IMR-90 (cell line): ENCODE data around the gene SAT1. TPM values are rescaled to one million over a fixed set of nuclear protein-coding genes. Genes with fewer than 3 reads are reported as not detected.

ENCODE experiments used
- ATAC-seq: fragments of 200-7000 bp; cut with Tn5 transposase; 2 replicates; pipeline ENCODE4 v1.9.1; 2020; ENCODE audit warnings: low read depth, mild to moderate bottlenecking, moderate library complexity
- BruUV-seq: library from RNA; stranded (reverse); fragments of 400-500 nt; replicated peaks from 2 replicates; lab custom pipeline; 2021; lab: Mats Ljungman, UMichigan
- CTCF ChIA-PET: fragments of 300-600 bp; formaldehyde crosslinking; extraction: SDS; loops from one replicate; lab custom pipeline; 2021; ENCODE audit warnings: antibody characterized with exemption; lab: Yijun Ruan, JAX
- POLR2A ChIA-PET: fragments of 300-600 bp; sonication (Branson Sonifier 250); formaldehyde crosslinking; loops from one replicate; lab custom pipeline; 2022; ENCODE audit warnings: antibody characterized with exemption; ENCODE audit not compliant: unreplicated experiment; lab: Charles Lee
- DNase-seq: peaks from one replicate; pipeline ENCODE4 v3.0.0; 2013
- H2AFZ ChIP-seq: replicated peaks from 2 replicates; pipeline ENCODE3; 2013; ENCODE audit warnings: low read length, mild to moderate bottlenecking; ENCODE audit not compliant: poor library complexity
- H2AK5ac ChIP-seq: 2 replicates; pipeline ENCODE4 v1.6.1; 2013; ENCODE audit warnings: low read depth, low read length, inconsistent platforms
- H2AK9ac ChIP-seq: replicated peaks from 2 replicates; pipeline ENCODE3; 2013; ENCODE audit warnings: mild to moderate bottlenecking, low read depth, low read length, moderate library complexity; ENCODE audit not compliant: poor library complexity
- H2BK120ac ChIP-seq: 2 replicates; pipeline ENCODE4 v1.6.1; 2013; ENCODE audit warnings: low read depth, low read length, inconsistent platforms
- H2BK15ac ChIP-seq: 3 replicates; pipeline ENCODE4 v1.6.1; 2013; ENCODE audit warnings: low read depth, low read length, inconsistent platforms
- H2BK20ac ChIP-seq: 2 replicates; pipeline ENCODE4 v1.6.1; 2013; ENCODE audit warnings: low read depth, mild to moderate bottlenecking, inconsistent platforms, low read length, moderate library complexity
- H2BK5ac ChIP-seq: 2 replicates; pipeline ENCODE4 v1.6.1; 2013; ENCODE audit warnings: mild to moderate bottlenecking, low read depth, low read length, inconsistent platforms; ENCODE audit not compliant: poor library complexity, severe bottlenecking
- H3K14ac ChIP-seq: replicated peaks from 2 replicates; pipeline ENCODE4 v1.6.1; 2013; ENCODE audit warnings: low read depth, low read length, inconsistent platforms
- H3K18ac ChIP-seq: 2 replicates; pipeline ENCODE4 v1.6.1; 2013; ENCODE audit warnings: low read depth, low read length, control low read depth
- H3K23ac ChIP-seq: 2 replicates; pipeline ENCODE4 v1.6.1; 2013; ENCODE audit warnings: low read depth, low read length, inconsistent platforms
- H3K27ac ChIP-seq: 2 replicates; pipeline ENCODE4 v1.5.1; 2013; ENCODE audit warnings: mild to moderate bottlenecking, control low read depth, low read length; ENCODE audit not compliant: insufficient read depth
- H3K27me3 ChIP-seq: 2 replicates; pipeline ENCODE4 v1.6.1; 2013; ENCODE audit warnings: low read length; ENCODE audit not compliant: control insufficient read depth, insufficient read depth
- H3K36me3 ChIP-seq: 2 replicates; pipeline ENCODE4 v1.6.1; 2013; ENCODE audit warnings: low read length, mixed read lengths; ENCODE audit not compliant: control insufficient read depth, insufficient read depth
- H3K4ac ChIP-seq: 2 replicates; pipeline ENCODE4 v1.6.1; 2013; ENCODE audit warnings: low read depth, low read length, inconsistent platforms
- H3K4me1 ChIP-seq: 2 replicates; pipeline ENCODE4 v1.6.1; 2013; ENCODE audit warnings: low read length, mixed read lengths; ENCODE audit not compliant: control insufficient read depth, insufficient read depth
- H3K4me2 ChIP-seq: 2 replicates; pipeline ENCODE4 v1.6.1; 2013; ENCODE audit warnings: low read depth, mild to moderate bottlenecking, control low read depth, low read length, moderate library complexity
- H3K4me3 ChIP-seq: 2 replicates; pipeline ENCODE4 v1.5.1; 2013; ENCODE audit warnings: low read depth, mild to moderate bottlenecking, control low read depth, low read length, moderate library complexity; ENCODE audit not compliant: insufficient read depth
- H3K56ac ChIP-seq: 2 replicates; pipeline ENCODE4 v1.6.1; 2013; ENCODE audit warnings: low read length, inconsistent platforms; ENCODE audit not compliant: insufficient read depth; ENCODE audit errors: extremely low read depth
- H3K79me1 ChIP-seq, 2 experiments: 2 replicates each; pipeline ENCODE4 v1.6.1; 2013; ENCODE audit warnings: low read length in 2 of 2, inconsistent platforms in 1 of 2, low read depth in 1 of 2
- H3K9ac ChIP-seq: 2 replicates; pipeline ENCODE4 v1.6.1; 2013; ENCODE audit warnings: low read depth, low read length, control low read depth
- H3K9me1 ChIP-seq: 2 replicates; pipeline ENCODE4 v1.6.1; 2013; ENCODE audit warnings: low read length, inconsistent platforms; ENCODE audit not compliant: insufficient read depth
- H3K9me3 ChIP-seq: 2 replicates; pipeline ENCODE4 v1.6.1; 2013; ENCODE audit warnings: low read length; ENCODE audit not compliant: control insufficient read depth, insufficient read depth
- H4K20me1 ChIP-seq: 2 replicates; pipeline ENCODE4 v1.6.1; 2013; ENCODE audit warnings: low read length, inconsistent platforms; ENCODE audit not compliant: insufficient read depth
- H4K5ac ChIP-seq: 2 replicates; pipeline ENCODE4 v1.6.1; 2013; ENCODE audit warnings: mild to moderate bottlenecking, low read depth, low read length, control low read depth
- H4K8ac ChIP-seq, 2 experiments: 2 replicates each; pipeline ENCODE4 v1.6.1; 2013; ENCODE audit warnings: low read depth in 2 of 2, low read length in 2 of 2, control low read depth in 1 of 2, inconsistent platforms in 1 of 2
- H4K91ac ChIP-seq: 2 replicates; pipeline ENCODE4 v1.6.1; 2013; ENCODE audit warnings: low read depth, low read length, inconsistent platforms; ENCODE audit not compliant: insufficient read depth
- BHLHE40 ChIP-seq: fragments of 150-350 bp; IDR thresholded peaks from 2 replicates; pipeline ENCODE4 v1.6.1; 2016; ENCODE audit warnings: mild to moderate bottlenecking, low read depth, low read length
- CEBPB ChIP-seq: IDR thresholded peaks from 2 replicates; pipeline ENCODE4 v1.6.1; 2012; ENCODE audit warnings: low read depth, low read length, improper control_type of control experiment
- MAZ ChIP-seq: IDR thresholded peaks from 2 replicates; pipeline ENCODE4 v1.6.1; 2012; ENCODE audit warnings: low read depth, mild to moderate bottlenecking, low read length, improper control_type of control experiment, moderate library complexity, borderline replicate concordance
- MXI1 ChIP-seq: IDR thresholded peaks from 2 replicates; pipeline ENCODE4 v1.6.1; 2012; ENCODE audit warnings: low read depth, mild to moderate bottlenecking, low read length, moderate library complexity, borderline replicate concordance
- NFE2L2 ChIP-seq: fragments of 150-350 bp; IDR thresholded peaks from 2 replicates; pipeline ENCODE4 v1.6.1; 2016; ENCODE audit warnings: low read depth, mild to moderate bottlenecking, low read length
- RAD21 ChIP-seq: IDR thresholded peaks from 2 replicates; pipeline ENCODE4 v1.6.1; 2012; ENCODE audit warnings: low read length, improper control_type of control experiment
- RCOR1 ChIP-seq: IDR thresholded peaks from 2 replicates; pipeline ENCODE4 v1.6.1; 2012; ENCODE audit warnings: mild to moderate bottlenecking, low read length, improper control_type of control experiment; ENCODE audit not compliant: insufficient replicate concordance
- RFX5 ChIP-seq: IDR thresholded peaks from 2 replicates; pipeline ENCODE4 v1.8.0; 2012; ENCODE audit warnings: low read depth, mild to moderate bottlenecking, low read length, moderate library complexity
- WGBS, 2 experiments: methylation state at CpG; one replicate each; pipeline versions ENCODE4 v1.1.5 to v1.1.7; 2013; ENCODE audit warnings: missing lambda C conversion rate in 2 of 2; ENCODE audit not compliant: insufficient read length in 1 of 2; ENCODE audit errors: extremely low coverage in 2 of 2; 5-methylcytosine and 5-hydroxymethylcytosine counted together
- dilution Hi-C: fragments of 300-500 bp; cut with HindIII; formaldehyde crosslinking; loops from one replicate; pipeline ENCODE4 v1.14.3; 2018; ENCODE audit warnings: low sequenced_read_pairs; ENCODE audit not compliant: unreplicated experiment
- in situ Hi-C: fragments of 300-500 bp; cut with MboI; formaldehyde crosslinking; loops from 3 replicates; pipeline ENCODE4 v1.14.3; 2019; ENCODE audit warnings: low sequenced_read_pairs, inconsistent platforms, mixed read lengths
- intact Hi-C: fragments of 100-400 bp; cut with micrococcal nuclease; formaldehyde crosslinking; loops from 2 replicates; pipeline ENCODE4 v1.10.0; 2022
- polyA plus RNA-seq, 3 experiments: library from polyadenylated mRNA; depleted of rRNA; stranded (reverse); fragments of >200 nt; gene quantifications; 2 replicates each; pipeline ENCODE4 v1.2.3, GENCODE V29; 2012; ENCODE audit warnings: low replicate concordance in 1 of 3
- total RNA-seq: library from RNA; depleted of rRNA; stranded (reverse); fragments of >200 nt; gene quantifications from 2 replicates; pipeline ENCODE4 v1.2.3, GENCODE V29; 2012
- TF ChIP-seq, protein P1 (sequence below): fragments of 150-350 bp; IDR thresholded peaks from 2 replicates; pipeline ENCODE4 v1.6.1; 2017; ENCODE audit warnings: mild to moderate bottlenecking, antibody characterized with exemption, low read length, low read depth

Gene SAT1
- total and polyA plus RNA-seq, 2 of the 4 experiments (the other 2 are of a cell fraction) = 55.9 to 92.8 TPM

DNA sequence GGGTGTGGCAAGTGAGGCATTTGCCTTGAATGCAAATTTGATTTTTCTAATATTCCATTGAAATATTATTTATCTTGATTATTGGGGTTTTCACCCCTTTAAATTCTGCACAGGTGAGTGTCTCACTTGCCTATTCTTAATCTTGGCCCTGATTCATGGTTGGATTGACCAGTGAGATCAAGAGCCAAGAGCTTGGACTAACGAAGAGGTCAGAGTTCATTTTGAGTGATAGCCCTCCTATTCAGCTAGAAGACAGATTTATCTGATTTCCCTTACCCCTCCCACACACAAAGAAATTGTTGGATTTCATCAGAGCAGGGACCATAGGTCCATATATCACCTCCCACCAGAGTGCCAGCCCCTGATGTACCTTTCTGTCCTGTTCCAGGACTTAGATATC lies 28.3 kb upstream of the SAT1 start:
- H3K36me3 ChIP-seq = no peaks in the 10 kb centered on the region
- H3K27me3 ChIP-seq = no peaks in the 10 kb centered on the region
- no peak overlapping the region for H4K91ac ChIP-seq
- H2BK120ac ChIP-seq = no peak overlapping the region
- no peaks in the 10 kb centered on the region for H3K9me1 ChIP-seq
- no peaks in the 10 kb centered on the region for H3K4me1 ChIP-seq
- no peak overlapping the region for H3K4me3 ChIP-seq
- no peak overlapping the region for H3K14ac ChIP-seq
- H3K23ac ChIP-seq = no peak overlapping the region
- no peak overlapping the region for H3K4ac ChIP-seq
- CTCF ChIA-PET = no interaction called here
- no peak for DNase-seq
- no peaks in the 10 kb centered on the region for H4K20me1 ChIP-seq
- no peak overlapping the region for H2AFZ ChIP-seq
- H3K56ac ChIP-seq = no peak overlapping the region
- H4K8ac ChIP-seq = no peak overlapping the region
- in situ Hi-C loops = no loop called here
- no TSS peak for BruUV-seq
- H3K18ac ChIP-seq = no peak overlapping the region
- H2BK5ac ChIP-seq = no peak overlapping the region
- POLR2A ChIA-PET = no interaction called here
- H2AK9ac ChIP-seq = no peak overlapping the region
- no peak overlapping the region for H3K27ac ChIP-seq
- H3K4me2 ChIP-seq = no peak overlapping the region
- H2AK5ac ChIP-seq = no peak overlapping the region
- no peaks in the 10 kb centered on the region for H3K79me1 ChIP-seq
- dilution Hi-C loops = no loop called here
- H2BK15ac ChIP-seq = no peak overlapping the region
- H3K9ac ChIP-seq = no peak overlapping the region
- H4K5ac ChIP-seq = no peak overlapping the region
- intact Hi-C loops = no loop called here
- no peak for ATAC-seq
- no peak overlapping the region for H2BK20ac ChIP-seq
- H3K9me3 ChIP-seq = no peaks in the 10 kb centered on the region
- WGBS, 2 experiments = no CpG with 5 or more reads among the region's 1 CpG
- TF ChIP-seq RCOR1 (no peak), BHLHE40 (no peak), NFE2L2 (no peak), RAD21 (no peak), RFX5 (no peak), MXI1 (no peak), CEBPB (no peak), MAZ (no peak)
- TF ChIP-seq, protein P1, sequence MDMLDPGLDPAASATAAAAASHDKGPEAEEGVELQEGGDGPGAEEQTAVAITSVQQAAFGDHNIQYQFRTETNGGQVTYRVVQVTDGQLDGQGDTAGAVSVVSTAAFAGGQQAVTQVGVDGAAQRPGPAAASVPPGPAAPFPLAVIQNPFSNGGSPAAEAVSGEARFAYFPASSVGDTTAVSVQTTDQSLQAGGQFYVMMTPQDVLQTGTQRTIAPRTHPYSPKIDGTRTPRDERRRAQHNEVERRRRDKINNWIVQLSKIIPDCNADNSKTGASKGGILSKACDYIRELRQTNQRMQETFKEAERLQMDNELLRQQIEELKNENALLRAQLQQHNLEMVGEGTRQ = no peak
